CD4-positive, alpha-beta memory T cell (primary cell): Measurements from ENCODE around the gene MAD1L1. TPM values are rescaled to one million over a fixed set of nuclear protein-coding genes. Genes with fewer than 3 reads are reported as not detected.

Experiments
- CTCF ChIA-PET: fragments of 350-600 bp; sonication (Branson Sonifier 250); formaldehyde crosslinking; loops from one replicate; lab custom pipeline; 2021; ENCODE audit warnings: inconsistent platforms; ENCODE audit not compliant: partially characterized antibody; lab: Charles Lee
- POLR2A ChIA-PET: fragments of 350-600 bp; sonication (Branson Sonifier 250); formaldehyde crosslinking; loops from one replicate; lab custom pipeline; 2021; ENCODE audit not compliant: partially characterized antibody; lab: Charles Lee
- DNase-seq, 5 donors: peaks; one replicate each; pipeline versions ENCODE4 v3.0.0 to v3.0.0-alpha.2; 2020 to 2022; ENCODE audit warnings: mixed read lengths in 1 of 5
- H3K27ac ChIP-seq: one replicate; pipeline ENCODE4 v1.7.0; 2013; ENCODE audit warnings: low read depth, low read length
- H3K27me3 ChIP-seq: 2 replicates; pipeline ENCODE4 v1.7.0; 2013; ENCODE audit warnings: mild to moderate bottlenecking, low read length, moderate library complexity; ENCODE audit not compliant: insufficient read depth
- H3K36me3 ChIP-seq: 2 replicates; pipeline ENCODE4 v1.7.0; 2013; ENCODE audit warnings: mild to moderate bottlenecking, low read length, moderate library complexity; ENCODE audit not compliant: insufficient read depth
- H3K4me1 ChIP-seq: 2 replicates; pipeline ENCODE4 v1.7.0; 2013; ENCODE audit warnings: mild to moderate bottlenecking, low read length, moderate library complexity; ENCODE audit not compliant: insufficient read depth
- H3K4me3 ChIP-seq, 2 donors: one replicate each; pipeline ENCODE4 v1.7.0; 2013; ENCODE audit warnings: low read length in 2 of 2, mild to moderate bottlenecking in 1 of 2
- H3K9me3 ChIP-seq, 2 donors: one replicate each; pipeline ENCODE4 v1.7.0; 2013; ENCODE audit warnings: low read length in 2 of 2, control low read depth in 1 of 2; ENCODE audit not compliant: control insufficient read depth in 1 of 2
- H3K27ac Mint-ChIP-seq, 7 donors: one replicate each; pipeline ENCODE4 v1.8.0; 2020 to 2021; ENCODE audit warnings: mixed read lengths in 7 of 7, mild to moderate bottlenecking in 6 of 7, inconsistent platforms in 3 of 7, moderate library complexity in 3 of 7
- H3K27me3 Mint-ChIP-seq, 2 donors: one replicate each; pipeline ENCODE4 v1.8.0; 2020 to 2021; ENCODE audit warnings: mixed read lengths in 2 of 2
- H3K36me3 Mint-ChIP-seq, 2 donors: one replicate each; pipeline ENCODE4 v1.8.0; 2020 to 2021; ENCODE audit warnings: mixed read lengths in 2 of 2, inconsistent platforms in 1 of 2, mild to moderate bottlenecking in 1 of 2
- H3K4me1 Mint-ChIP-seq, 4 donors: one replicate each; pipeline ENCODE4 v1.8.0; 2020 to 2021; ENCODE audit warnings: mixed read lengths in 4 of 4, mild to moderate bottlenecking in 1 of 4
- H3K4me3 Mint-ChIP-seq, 8 donors: one replicate each; pipeline ENCODE4 v1.8.0; 2020 to 2021; ENCODE audit warnings: mixed read lengths in 8 of 8, mild to moderate bottlenecking in 7 of 8, moderate library complexity in 6 of 8, inconsistent platforms in 3 of 8
- H3K9me3 Mint-ChIP-seq, 8 donors: one replicate each; pipeline ENCODE4 v1.8.0; 2020 to 2021; ENCODE audit warnings: mixed read lengths in 8 of 8, mild to moderate bottlenecking in 5 of 8, inconsistent platforms in 3 of 8, moderate library complexity in 1 of 8
- intact Hi-C: fragments of 100-400 bp; cut with micrococcal nuclease; formaldehyde crosslinking; loops from one replicate; pipeline ENCODE4 v1.15.1; 2023
- polyA plus RNA-seq, 2 donors: library from polyadenylated mRNA; unstranded; fragments of 300-500 nt; fragmentation: Illumina TruSeq; gene quantifications; one replicate each; pipeline ENCODE4 v1.2.3, GENCODE V29; 2021
- total RNA-seq, 2 experiments: library from RNA; stranded (reverse); gene quantifications; one replicate each; pipeline ENCODE4 v1.2.3, GENCODE V29; 2021

Gene MAD1L1
- total and polyA plus RNA-seq, 4 experiments from 2014 or later: 89.9 to 132 (median 110) TPM

- H3K9me3 ChIP-seq: no peaks in the 10 kb centered on the region
- Mint-ChIP-seq H3K27ac (peak overlapping the region in 3 of 7 donors; percentile 37 to 52 (median 41)), H3K27me3 (no peaks in the 10 kb centered on the region), H3K36me3 (peaks cover 3 to 9% of the 10 kb centered on the region in 2 donors), H3K9me3 (no peaks in the 10 kb centered on the region), H3K4me3 (no peak overlapping the region), H3K4me1 (peaks cover 13 to 40% (median 22%) of the 10 kb centered on the region in 4 donors)
- H3K27ac ChIP-seq: no peak overlapping the region
- intact Hi-C loops: no loop called here
- H3K4me3 ChIP-seq: no peak overlapping the region
- H3K4me1 ChIP-seq: peaks cover 13% of the 10 kb centered on the region
- H3K36me3 ChIP-seq: no peaks in the 10 kb centered on the region
- no peaks in the 10 kb centered on the region for H3K27me3 ChIP-seq
- POLR2A ChIA-PET: no interaction called here
- DNase-seq: no peak
- CTCF ChIA-PET: no interaction called here
Measured at GRCh38 chr7:2247141-2247995, 14.6 kb upstream of the MAD1L1 start.

GRCh38 chr7:2245883-2246675 is 13.3 kb upstream of the MAD1L1 start:
- H3K4me1 Mint-ChIP-seq: peaks cover 13 to 41% (median 23%) of the 10 kb centered on the region in 4 donors
- peak overlapping the region in 1 of 7 donors; percentile 56 for H3K27ac Mint-ChIP-seq
- no peak for DNase-seq
- H3K9me3 Mint-ChIP-seq: no peaks in the 10 kb centered on the region
- H3K27ac ChIP-seq: no peak overlapping the region
- peaks cover 3 to 11% of the 10 kb centered on the region in 2 donors for H3K36me3 Mint-ChIP-seq
- intact Hi-C loops: no loop called here
- no peaks in the 10 kb centered on the region for H3K27me3 ChIP-seq
- H3K27me3 Mint-ChIP-seq: no peaks in the 10 kb centered on the region
- peak overlapping the region in 1 of 8 donors; percentile 27 for H3K4me3 Mint-ChIP-seq
- no peak overlapping the region for H3K4me3 ChIP-seq
- H3K4me1 ChIP-seq: peaks cover 16% of the 10 kb centered on the region
- ChIA-PET CTCF (interaction anchor here (0.7 to 1.4 kb wide), 2 partner anchors 15 to 95 kb away, joined by 3 read pairs; no protein-coding TSS in a partner anchor), POLR2A (no interaction called here)
- no peaks in the 10 kb centered on the region for H3K36me3 ChIP-seq
- no peaks in the 10 kb centered on the region for H3K9me3 ChIP-seq

- H3K4me3 ChIP-seq: no peak overlapping the region
- no peaks in the 10 kb centered on the region for H3K27me3 ChIP-seq
- H3K4me3 Mint-ChIP-seq: peak overlapping the region in 1 of 8 donors; percentile 49
- DNase-seq: no peak
- H3K27me3 Mint-ChIP-seq: no peaks in the 10 kb centered on the region
- peaks cover 0 to 1% (median 0%) of the 10 kb centered on the region in 8 donors for H3K9me3 Mint-ChIP-seq
- ChIA-PET CTCF (interaction anchor here (1.0 kb wide), 1 partner anchor 104 kb away, joined by 3 read pairs; no protein-coding TSS in a partner anchor), POLR2A (no interaction called here)
- H3K27ac ChIP-seq: no peak overlapping the region
- H3K4me1 Mint-ChIP-seq: peaks cover 13 to 45% (median 26%) of the 10 kb centered on the region in 4 donors
- peaks cover 3 to 15% of the 10 kb centered on the region in 2 donors for H3K36me3 Mint-ChIP-seq
- intact Hi-C loops: loop anchor here (5.0 kb wide), 1 partner anchor 158 kb away; the partner anchor contains the start of gene CHST12
- peak overlapping the region in 2 of 7 donors; percentile 50 to 52 for H3K27ac Mint-ChIP-seq
- H3K4me1 ChIP-seq: peaks cover 24% of the 10 kb centered on the region
- H3K36me3 ChIP-seq: no peaks in the 10 kb centered on the region
- H3K9me3 ChIP-seq: no peaks in the 10 kb centered on the region
Measured at GRCh38 chr7:2244404-2244995, 11.8 kb upstream of the MAD1L1 start.

- ChIA-PET CTCF (no interaction called here), POLR2A (no interaction called here)
- Histone ChIP-seq H3K4me3 (no peak overlapping the region), H3K9me3 (no peaks in the 10 kb centered on the region), H3K27ac (no peak overlapping the region), H3K4me1 (peaks cover 17% of the 10 kb centered on the region), H3K36me3 (peaks cover 3% of the 10 kb centered on the region), H3K27me3 (no peaks in the 10 kb centered on the region)
- Mint-ChIP-seq H3K27me3 (no peaks in the 10 kb centered on the region), H3K9me3 (peaks cover 0 to 2% (median 0%) of the 10 kb centered on the region in 8 donors), H3K36me3 (peaks cover 0 to 18% of the 10 kb centered on the region in 2 donors), H3K27ac (peak overlapping the region in 1 of 7 donors; percentile 37), H3K4me3 (peak overlapping the region in 5 of 8 donors; percentile 39 to 96 (median 93)), H3K4me1 (peaks cover 6 to 34% (median 20%) of the 10 kb centered on the region in 4 donors)
- DNase-seq: no peak
- intact Hi-C loops: loop anchor here (5.0 kb wide), 1 partner anchor 159 kb away; the partner anchor contains the start of gene CHST12
Measured at GRCh38 chr7:2243458-2243857, 10.7 kb upstream of the MAD1L1 start.

GRCh38 chr7:2242541-2243429 is 10.0 kb upstream of the MAD1L1 start:
- DNase-seq: peak in 3 of 5 donors; percentile 8 to 46 (median 28)
- H3K36me3 ChIP-seq: peaks cover 9% of the 10 kb centered on the region
- Mint-ChIP-seq H3K36me3 (peaks cover 0 to 23% of the 10 kb centered on the region in 2 donors), H3K27me3 (no peaks in the 10 kb centered on the region), H3K9me3 (peaks cover 0 to 2% (median 0%) of the 10 kb centered on the region in 8 donors), H3K4me1 (peaks cover 4 to 29% (median 17%) of the 10 kb centered on the region in 4 donors), H3K4me3 (peak overlapping the region; percentile 92 to 96 (median 93)), H3K27ac (peak overlapping the region; percentile 77 to 96 (median 94))
- POLR2A ChIA-PET: interaction anchor here (1.2 to 2.2 kb wide), 4 partner anchors 10 to 710 kb away, joined by 3 to 16 read pairs (median 4); partner anchors contain the start of genes MAD1L1 and SNX8
- H3K4me1 ChIP-seq: peaks cover 17% of the 10 kb centered on the region
- H3K27me3 ChIP-seq: no peaks in the 10 kb centered on the region
- peak overlapping the region in 1 of 2 donors; percentile 82 for H3K4me3 ChIP-seq
- CTCF ChIA-PET: interaction anchor here (0.8 to 1.1 kb wide), 2 partner anchors 8 to 227 kb away, joined by 3 read pairs; no protein-coding TSS in a partner anchor
- H3K9me3 ChIP-seq: no peaks in the 10 kb centered on the region
- intact Hi-C loops: loop anchor here (1.0 to 5.0 kb wide), 3 partner anchors 10 to 160 kb away; partner anchors contain the start of genes CHST12, MAD1L1 and SNX8
- H3K27ac ChIP-seq: peak overlapping the region; percentile 72
